K562 (cell line): ENCODE data around the gene CRLF1. TPM values are rescaled to one million over a fixed set of nuclear protein-coding genes. Genes with fewer than 3 reads are reported as not detected.

Experiments used
- ATF6 ChIP-seq: sonication (generic); formaldehyde crosslinking; IDR thresholded peaks from 2 replicates; pipeline ENCODE4 v1.4.0; 2020; ENCODE audit warnings: mild to moderate bottlenecking, missing genetic modification reagents
- ELF4 ChIP-seq: fragments of 450-650 bp; formaldehyde crosslinking; IDR thresholded peaks from 2 replicates; pipeline ENCODE4 v1.4.0; 2022; ENCODE audit warnings: missing genetic modification characterization
- IRF2 ChIP-seq: sonication (generic); formaldehyde crosslinking; IDR thresholded peaks from 2 replicates; pipeline ENCODE4 v1.8.1; 2022; ENCODE audit warnings: mild to moderate bottlenecking, missing genetic modification reagents
- MEF2D ChIP-seq: conservative IDR thresholded peaks from 2 replicates; pipeline ENCODE4 v1.6.1; 2016; ENCODE audit warnings: low read depth, missing genetic modification characterization, missing compliant biosample characterization
- SIN3A ChIP-seq, 2 experiments: fragments of 150-350 bp in 1 of 2; IDR thresholded peaks; 2 replicates each; pipeline ENCODE4 v1.6.1; 2011 to 2016; ENCODE audit warnings: borderline replicate concordance in 2 of 2, low read depth in 2 of 2, low read length in 2 of 2, mild to moderate bottlenecking in 2 of 2, moderate library complexity in 2 of 2; ENCODE audit not compliant: control insufficient read depth in 1 of 2
- SIX5 ChIP-seq, 2 experiments: IDR thresholded peaks; 2 replicates each; pipeline ENCODE4 v1.6.1; 2011; ENCODE audit warnings: low read length in 2 of 2, borderline replicate concordance in 1 of 2, low read depth in 1 of 2, mild to moderate bottlenecking in 1 of 2, moderate library complexity in 1 of 2; ENCODE audit not compliant: insufficient read depth in 1 of 2
- SP2 ChIP-seq: IDR thresholded peaks from 2 replicates; pipeline ENCODE4 v1.6.1; 2011; ENCODE audit warnings: mild to moderate bottlenecking, low read depth, low read length, moderate library complexity; ENCODE audit not compliant: poor library complexity, severe bottlenecking; ENCODE audit errors: extremely low read depth
- ZFP1 ChIP-seq: fragments of 450-650 bp; formaldehyde crosslinking; IDR thresholded peaks from 2 replicates; pipeline ENCODE4 v1.4.0; 2020; ENCODE audit warnings: mild to moderate bottlenecking, mixed read lengths
- ZNF740 ChIP-seq, 3 experiments: fragments of 200-800 bp in 1 of 3; sonication (Bioruptor generic) in 1 of 3; sonication (generic) in 1 of 3; formaldehyde crosslinking in 1 of 3; IDR thresholded peaks; 2 replicates each; pipeline versions ENCODE4 v1.6.1 to v1.8.0; 2016 to 2022; ENCODE audit warnings: mild to moderate bottlenecking in 2 of 3, missing compliant biosample characterization in 2 of 3, missing genetic modification characterization in 2 of 3, missing genetic modification reagents in 1 of 3
- ZNF778 ChIP-seq: fragments of 450-650 bp; formaldehyde crosslinking; IDR thresholded peaks from 2 replicates; pipeline ENCODE4 v1.4.0; 2020; ENCODE audit warnings: mild to moderate bottlenecking, moderate library complexity
- ZZZ3 ChIP-seq: fragments of 450-650 bp; IDR thresholded peaks from 2 replicates; pipeline ENCODE4 v1.6.1; 2016; ENCODE audit warnings: antibody characterized with exemption, mild to moderate bottlenecking, moderate library complexity
- polyA plus RNA-seq, 8 experiments: library from polyadenylated mRNA; depleted of rRNA in 4 of 8; stranded (reverse) in 5 of 8; unstranded in 3 of 8; fragments of >200 nt; fragmentation: Nextera tagmentation in 2 of 8; fragmentation: Illumina TruSeq in 1 of 8; extraction: Ambion mirVana in 2 of 8; extraction: Trizol in 1 of 8; gene quantifications; 2 replicates each; pipeline versions ENCODE4 v1.2.1 to v1.2.3, GENCODE V29; 2011 to 2014; ENCODE audit warnings: inconsistent platforms in 1 of 8, missing spikeins in 1 of 8
- total RNA-seq, 7 experiments: library from RNA; depleted of rRNA in 6 of 7; stranded (reverse); fragments of >200 nt in 6 of 7; fragmentation: Illumina TruSeq in 2 of 7; extraction: Trizol in 2 of 7; gene quantifications; 2 replicates each; pipeline versions ENCODE4 v1.2.1 to v1.2.3, GENCODE V29; 2011 to 2021; ENCODE audit warnings: low replicate concordance in 1 of 7

The CRLF1 gene
- total and polyA plus RNA-seq, 9 of the 15 experiments (the other 6 are each of a cell fraction or from before 2014, with no cell fraction given) = 0.85 to 3.6 (median 1.7) TPM

- peak; percentile 38; the same call in 1 of the 2 replicates for TF ChIP-seq ZNF740 (CRISPR knock-in tag; IDR thresholded peaks at IDR 0.05)
- no peak for TF ChIP-seq ZNF740 (tag; IDR thresholded peaks at IDR 0.05)
- TF ChIP-seq IRF2 (CRISPR knock-in tag) = no peak
- no peak for TF ChIP-seq SIN3A (IDR thresholded peaks at IDR 0.05; ENCODE audit: borderline replicate concordance in 2 of 2, control insufficient read depth in 1 of 2, low read depth in 2 of 2, low read length in 2 of 2)
- TF ChIP-seq MEF2D (tag) = no peak
- TF ChIP-seq ZFP1 (CRISPR knock-in tag) = no peak
- no peak for TF ChIP-seq ZNF778 (CRISPR knock-in tag)
- no peak for TF ChIP-seq ZZZ3
- no peak for TF ChIP-seq ELF4 (CRISPR knock-in tag)
- no peak for TF ChIP-seq ATF6 (CRISPR knock-in tag)
- no peak for TF ChIP-seq SP2
- TF ChIP-seq SIX5 (IDR thresholded peaks at IDR 0.05; ENCODE audit: borderline replicate concordance in 1 of 2, insufficient read depth in 1 of 2, low read depth in 1 of 2, low read length in 2 of 2) = no peak
These were observed 12.3 kb downstream of the CRLF1 start (continued) for GRCh38 chr19:18594096-18594823.
